ENCODE results near the gene EPHA3.
A peak's percentile ranks its signal among the peaks of the same experiment; 100 is the strongest.

The EPHA3 gene

GRCh38 chr3:89375451-89375850 lies 268.0 kb downstream of the EPHA3 start:
- POLR2A ChIA-PET (ENCODE audit: low non-redundant PET): no interaction called here
- CTCF ChIA-PET: interaction anchor here (0.7 kb wide), 1 partner anchor 111 kb away, joined by 3 read pairs; no protein-coding TSS in a partner anchor
- no peak overlapping the region for H3K27ac ChIP-seq
- no peak for DNase-seq (ENCODE audit: low spot score)
- no peak for TF ChIP-seq CTCF (conservative IDR thresholded peaks at IDR 0.05; ENCODE audit: low read depth)

- peak; percentile 45 for DNase-seq (ENCODE audit: low spot score)
- ChIA-PET POLR2A (ENCODE audit: low non-redundant PET) (no interaction called here), CTCF (no interaction called here)
- TF ChIP-seq CTCF (conservative IDR thresholded peaks at IDR 0.05; ENCODE audit: low read depth): no peak
- H3K27ac ChIP-seq: no peak overlapping the region
Measured at GRCh38 chr3:89380016-89380415, 272.6 kb downstream of the EPHA3 start.

- no peak overlapping the region for H3K27ac ChIP-seq
- POLR2A ChIA-PET (ENCODE audit: low non-redundant PET): no interaction called here
- DNase-seq (ENCODE audit: low spot score): no peak
- no peak for TF ChIP-seq CTCF (conservative IDR thresholded peaks at IDR 0.05; ENCODE audit: low read depth)
- CTCF ChIA-PET: no interaction called here
Measured at GRCh38 chr3:89392991-89393390, 285.6 kb downstream of the EPHA3 start.

GRCh38 chr3:89395456-89395855 lies 288.0 kb downstream of the EPHA3 start:
- POLR2A ChIA-PET (ENCODE audit: low non-redundant PET): no interaction called here
- no peak for DNase-seq (ENCODE audit: low spot score)
- TF ChIP-seq CTCF (conservative IDR thresholded peaks at IDR 0.05; ENCODE audit: low read depth): no peak
- CTCF ChIA-PET: no interaction called here
- no peak overlapping the region for H3K27ac ChIP-seq

- DNase-seq (ENCODE audit: low spot score): no peak
- ChIA-PET CTCF (no interaction called here), POLR2A (ENCODE audit: low non-redundant PET) (no interaction called here)
- no peak overlapping the region for H3K27ac ChIP-seq
- no peak for TF ChIP-seq CTCF (conservative IDR thresholded peaks at IDR 0.05; ENCODE audit: low read depth)
Measured at GRCh38 chr3:89395996-89396395, 288.6 kb downstream of the EPHA3 start.

GRCh38 chr3:89402051-89402450 lies 294.6 kb downstream of the EPHA3 start:
- H3K27ac ChIP-seq: no peak overlapping the region
- no peak for TF ChIP-seq CTCF (conservative IDR thresholded peaks at IDR 0.05; ENCODE audit: low read depth)
- no peak for DNase-seq (ENCODE audit: low spot score)
- POLR2A ChIA-PET (ENCODE audit: low non-redundant PET): no interaction called here
- CTCF ChIA-PET: no interaction called here

- H3K27ac ChIP-seq: no peak overlapping the region
- CTCF ChIA-PET: no interaction called here
- TF ChIP-seq CTCF (conservative IDR thresholded peaks at IDR 0.05; ENCODE audit: low read depth): no peak
- POLR2A ChIA-PET (ENCODE audit: low non-redundant PET): no interaction called here
- no peak for DNase-seq (ENCODE audit: low spot score)
Measured at GRCh38 chr3:89405176-89405575, 297.8 kb downstream of the EPHA3 start.
